Activated CD8-positive, alpha-beta T cell treated with anti-CD3 and anti-CD28 coated beads for 36 hours (primary cell): Measurements from ENCODE around the gene IL20. TPM values are rescaled to one million over a fixed set of nuclear protein-coding genes. Genes with fewer than 3 reads are reported as not detected.
"Not testable (repeated sequence)": the region's sequence is repeated elsewhere in the genome, so short reads cannot be mapped to it uniquely, and the experiment has no call there.

ENCODE experiments used
- ATAC-seq: fragments of 200-7000 bp; cut with Tn5 transposase; one replicate; pipeline ENCODE4 v1.10.0; 2021; ENCODE audit warnings: mild to moderate bottlenecking, moderate library complexity
- CTCF ChIA-PET: fragments of 350-600 bp; sonication (Branson Sonifier 250); formaldehyde crosslinking; loops from one replicate; lab custom pipeline; 2021; ENCODE audit warnings: antibody characterized with exemption; lab: Charles Lee
- POLR2A ChIA-PET: fragments of 350-600 bp; sonication (Branson Sonifier 250); formaldehyde crosslinking; loops from one replicate; lab custom pipeline; 2021; ENCODE audit warnings: antibody characterized with exemption; lab: Charles Lee
- DNase-seq: peaks from one replicate; pipeline ENCODE4 v3.0.0-alpha.2; 2020
- H3K27ac Mint-ChIP-seq: one replicate; pipeline ENCODE4 v1.8.0; 2021; ENCODE audit warnings: mild to moderate bottlenecking, mixed read lengths
- H3K27me3 Mint-ChIP-seq: one replicate; pipeline ENCODE4 v1.8.0; 2021; ENCODE audit warnings: mixed read lengths
- H3K36me3 Mint-ChIP-seq: one replicate; pipeline ENCODE4 v1.8.0; 2021; ENCODE audit warnings: low read depth, mixed read lengths
- H3K4me1 Mint-ChIP-seq: one replicate; pipeline ENCODE4 v1.8.0; 2021; ENCODE audit warnings: low read depth, mixed read lengths
- H3K4me3 Mint-ChIP-seq: one replicate; pipeline ENCODE4 v1.8.0; 2021; ENCODE audit warnings: mild to moderate bottlenecking, moderate library complexity, mixed read lengths
- H3K9me3 Mint-ChIP-seq: one replicate; pipeline ENCODE4 v1.8.0; 2021; ENCODE audit warnings: mixed read lengths
- intact Hi-C: fragments of 100-400 bp; cut with micrococcal nuclease; formaldehyde crosslinking; loops from one replicate; pipeline ENCODE4 v1.10.0; 2022
- total RNA-seq, 2 experiments: library from RNA; stranded (reverse); gene quantifications; one replicate each; pipeline ENCODE4 v1.2.3, GENCODE V29; 2021
- TF ChIP-seq, protein P1 (sequence below): fragments of 200-600 bp; IDR thresholded peaks from one replicate; pipeline ENCODE4 v1.8.0; 2022; ENCODE audit warnings: antibody characterized with exemption, mild to moderate bottlenecking

IL20 gene
- total RNA-seq, 2 experiments from 2014 or later = not detected

DNA sequence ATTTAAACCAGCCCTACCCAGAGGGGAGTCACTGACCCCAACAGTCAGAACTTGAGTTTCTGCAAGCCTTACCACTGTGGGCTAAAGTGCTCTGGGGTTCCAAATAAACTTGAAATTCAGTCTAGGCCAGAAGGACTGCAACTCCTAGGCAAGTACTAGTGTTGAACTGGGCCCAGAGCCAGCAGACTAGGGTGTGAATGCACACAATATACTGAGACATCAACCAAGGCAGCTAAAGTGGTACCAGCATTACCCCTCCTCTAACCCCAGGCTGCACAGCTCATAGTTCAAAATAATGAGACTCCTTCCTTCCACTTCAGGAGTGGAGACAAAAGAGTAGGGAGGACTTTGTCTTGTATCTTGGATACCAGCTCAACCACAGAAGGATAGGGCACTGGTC lies 18.9 kb upstream of the IL20 start:
- Mint-ChIP-seq H3K27ac (no peak overlapping the region), H3K4me3 (no peak overlapping the region), H3K27me3 (no peaks in the 10 kb centered on the region), H3K4me1 (no peaks in the 10 kb centered on the region), H3K9me3 (no peaks in the 10 kb centered on the region), H3K36me3 (no peaks in the 10 kb centered on the region)
- intact Hi-C loops = no loop called here
- DNase-seq (no peak), ATAC-seq (no peak)
- ChIA-PET CTCF (interaction anchor here (1.2 to 7.5 kb wide), 4 partner anchors 11 to 121 kb away, joined by 3 to 48 read pairs (median 9); no protein-coding TSS in a partner anchor), POLR2A (interaction anchor here (1.9 kb wide), 1 partner anchor 12 kb away, joined by 5 read pairs; no protein-coding TSS in a partner anchor)
- TF ChIP-seq, protein P1, sequence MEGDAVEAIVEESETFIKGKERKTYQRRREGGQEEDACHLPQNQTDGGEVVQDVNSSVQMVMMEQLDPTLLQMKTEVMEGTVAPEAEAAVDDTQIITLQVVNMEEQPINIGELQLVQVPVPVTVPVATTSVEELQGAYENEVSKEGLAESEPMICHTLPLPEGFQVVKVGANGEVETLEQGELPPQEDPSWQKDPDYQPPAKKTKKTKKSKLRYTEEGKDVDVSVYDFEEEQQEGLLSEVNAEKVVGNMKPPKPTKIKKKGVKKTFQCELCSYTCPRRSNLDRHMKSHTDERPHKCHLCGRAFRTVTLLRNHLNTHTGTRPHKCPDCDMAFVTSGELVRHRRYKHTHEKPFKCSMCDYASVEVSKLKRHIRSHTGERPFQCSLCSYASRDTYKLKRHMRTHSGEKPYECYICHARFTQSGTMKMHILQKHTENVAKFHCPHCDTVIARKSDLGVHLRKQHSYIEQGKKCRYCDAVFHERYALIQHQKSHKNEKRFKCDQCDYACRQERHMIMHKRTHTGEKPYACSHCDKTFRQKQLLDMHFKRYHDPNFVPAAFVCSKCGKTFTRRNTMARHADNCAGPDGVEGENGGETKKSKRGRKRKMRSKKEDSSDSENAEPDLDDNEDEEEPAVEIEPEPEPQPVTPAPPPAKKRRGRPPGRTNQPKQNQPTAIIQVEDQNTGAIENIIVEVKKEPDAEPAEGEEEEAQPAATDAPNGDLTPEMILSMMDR = no peak

DNA sequence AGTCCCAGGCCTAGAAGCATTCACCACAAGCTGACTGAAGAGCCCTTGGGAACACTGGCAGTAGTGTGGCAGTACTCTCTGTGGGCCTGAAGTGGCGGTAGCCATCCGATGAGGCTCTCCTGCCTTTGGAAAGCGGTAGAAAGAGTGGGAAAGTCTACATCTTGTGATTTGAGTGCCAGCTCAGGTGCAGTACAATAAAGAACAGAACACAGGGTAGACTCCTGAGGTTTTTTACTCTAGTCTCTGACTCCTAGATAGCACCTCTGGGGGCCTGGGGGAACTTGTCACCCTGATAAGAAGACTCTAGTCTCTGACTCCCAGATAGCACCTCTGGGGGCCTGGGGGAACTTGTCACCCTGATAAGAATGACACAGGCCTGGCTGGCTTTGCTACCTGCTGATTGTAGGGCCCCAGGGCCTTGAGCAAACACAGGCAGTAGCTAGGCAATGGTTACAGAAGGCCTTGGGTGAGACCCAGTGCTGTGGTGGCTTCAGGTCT lies 18.0 kb upstream of the IL20 start:
- DNase-seq (no peak), ATAC-seq (no peak)
- Mint-ChIP-seq H3K4me1 (no peaks in the 10 kb centered on the region), H3K27ac (no peak overlapping the region), H3K36me3 (no peaks in the 10 kb centered on the region), H3K4me3 (no peak overlapping the region), H3K27me3 (no peaks in the 10 kb centered on the region), H3K9me3 (no peaks in the 10 kb centered on the region)
- CTCF ChIA-PET = interaction anchor here (1.2 to 7.5 kb wide), 9 partner anchors 10 to 189 kb away, joined by 3 to 48 read pairs (median 4); no protein-coding TSS in a partner anchor
- TF ChIP-seq, protein P1 = no peak
- POLR2A ChIA-PET = interaction anchor here (0.9 kb wide), 1 partner anchor 160 kb away, joined by 4 read pairs; no protein-coding TSS in a partner anchor
- intact Hi-C loops = no loop called here

DNA sequence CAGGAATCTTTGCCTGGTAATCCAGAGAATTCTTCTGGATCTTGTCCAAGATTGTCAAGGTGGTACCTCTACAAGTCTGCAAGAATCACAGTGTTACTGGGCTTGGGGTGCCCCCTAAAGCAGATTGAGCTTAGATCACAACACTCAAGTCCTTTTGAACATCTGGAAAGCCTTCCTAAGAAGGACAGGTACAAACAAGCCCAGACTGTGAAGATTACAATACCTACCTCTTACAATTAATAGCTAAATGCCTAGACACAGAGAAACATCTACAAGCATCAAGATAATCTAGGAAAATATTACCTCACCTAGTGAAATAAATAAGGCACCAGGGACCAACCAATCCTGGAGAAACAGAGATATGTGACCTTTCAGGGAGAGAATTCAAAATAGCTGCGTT lies 17.5 kb upstream of the IL20 start:
- H3K27me3 Mint-ChIP-seq = no peaks in the 10 kb centered on the region
- intact Hi-C loops = no loop called here
- DNase-seq = no peak
- no peaks in the 10 kb centered on the region for H3K36me3 Mint-ChIP-seq
- no peak overlapping the region for H3K27ac Mint-ChIP-seq
- CTCF ChIA-PET = interaction anchor here (0.9 to 7.5 kb wide), 10 partner anchors 9 to 190 kb away, joined by 3 to 48 read pairs (median 4); no protein-coding TSS in a partner anchor
- no peak overlapping the region for H3K4me3 Mint-ChIP-seq
- H3K9me3 Mint-ChIP-seq = peaks cover under 1% of the 10 kb centered on the region
- H3K4me1 Mint-ChIP-seq = no peaks in the 10 kb centered on the region
- no peak for ATAC-seq
- TF ChIP-seq, protein P1 = no peak
- POLR2A ChIA-PET = no interaction called here

DNA sequence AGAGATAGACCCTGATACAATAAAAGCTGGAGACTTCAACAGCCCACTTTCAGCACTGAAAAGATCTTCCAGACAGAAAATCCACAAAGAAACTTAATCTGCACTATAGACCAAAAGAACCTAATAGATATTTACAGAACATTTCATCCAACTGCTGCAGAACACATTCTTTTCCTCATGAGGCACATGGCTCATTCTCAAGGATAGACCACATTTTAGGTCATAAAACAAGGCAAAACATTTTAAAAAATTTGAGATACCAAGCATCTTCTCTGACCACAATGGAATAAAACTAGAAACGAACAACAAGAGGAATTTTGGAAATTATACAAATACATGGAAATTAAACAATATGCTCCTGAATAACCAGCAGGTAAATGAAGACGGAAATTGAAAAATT lies 15.0 kb upstream of the IL20 start:
- TF ChIP-seq, protein P1 = no peak
- no peak for ATAC-seq
- POLR2A ChIA-PET = no interaction called here
- intact Hi-C loops = no loop called here
- Mint-ChIP-seq H3K36me3 (no peaks in the 10 kb centered on the region), H3K27ac (no peak overlapping the region), H3K4me1 (no peaks in the 10 kb centered on the region), H3K27me3 (no peaks in the 10 kb centered on the region), H3K9me3 (peaks cover 2% of the 10 kb centered on the region), H3K4me3 (no peak overlapping the region)
- DNase-seq = no peak
- CTCF ChIA-PET = interaction anchor here (1.0 to 1.8 kb wide), 3 partner anchors 15 to 187 kb away, joined by 3 to 7 read pairs (median 3); partner anchors contain the start of gene IL20

DNA sequence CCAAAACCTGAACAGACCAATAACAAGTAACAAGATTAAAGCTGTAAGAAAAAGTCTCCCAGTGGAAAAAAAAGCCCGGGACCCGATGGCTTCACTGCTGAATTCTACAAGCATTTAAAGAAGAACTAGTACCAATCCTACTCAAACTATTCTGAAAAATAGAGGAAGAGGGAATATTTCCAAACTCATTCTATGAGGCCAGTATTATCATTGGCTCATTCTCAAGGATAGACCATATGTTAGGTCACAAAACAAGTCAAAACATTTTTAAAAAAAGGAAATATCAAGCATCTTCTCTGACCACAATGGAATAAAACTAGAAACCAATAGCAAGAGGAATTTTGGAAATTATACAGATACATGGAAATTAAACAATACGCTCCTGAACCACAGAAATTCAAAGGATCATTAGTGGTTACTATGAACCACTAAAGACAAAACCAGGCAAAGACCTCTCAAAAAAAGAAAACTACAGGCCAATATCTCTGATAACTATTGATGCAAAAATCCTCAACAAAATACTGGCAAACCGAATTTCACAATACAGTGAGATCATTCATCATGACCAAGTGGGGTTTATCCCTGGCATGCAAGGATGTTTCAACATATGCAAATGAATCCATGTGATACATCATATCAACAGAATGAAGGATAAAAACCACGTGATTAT lies 13.9 kb upstream of the IL20 start:
- ChIA-PET POLR2A (no interaction called here), CTCF (interaction anchor here (0.7 to 1.8 kb wide), 4 partner anchors 14 to 188 kb away, joined by 3 to 7 read pairs (median 3); partner anchors contain the start of gene IL20)
- Mint-ChIP-seq H3K4me1 (no peaks in the 10 kb centered on the region), H3K36me3 (no peaks in the 10 kb centered on the region), H3K27me3 (no peaks in the 10 kb centered on the region), H3K27ac (no peak overlapping the region), H3K4me3 (no peak overlapping the region), H3K9me3 (peaks cover 2% of the 10 kb centered on the region)
- DNase-seq (no peak), ATAC-seq (no peak)
- TF ChIP-seq, protein P1 = no peak
- intact Hi-C loops = no loop called here

DNA sequence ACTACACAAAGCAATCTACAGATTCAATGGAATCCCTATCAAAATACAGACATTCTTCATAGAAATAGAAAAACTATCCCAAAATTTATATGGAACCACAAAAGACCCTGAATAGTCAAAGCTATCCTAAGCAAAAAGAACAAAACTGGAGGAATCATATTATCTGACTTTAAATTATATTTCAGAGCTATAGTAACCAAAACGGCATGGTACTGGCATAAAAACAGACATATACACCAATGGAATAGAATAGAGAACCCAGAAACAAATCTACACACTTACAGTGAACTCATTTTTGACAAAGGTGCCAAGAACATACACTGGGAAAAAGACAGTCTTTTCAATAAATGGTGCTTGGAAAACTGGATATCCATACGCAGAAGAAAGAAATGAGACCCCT lies 12.8 kb upstream of the IL20 start:
- POLR2A ChIA-PET = not testable (repeated sequence)

DNA sequence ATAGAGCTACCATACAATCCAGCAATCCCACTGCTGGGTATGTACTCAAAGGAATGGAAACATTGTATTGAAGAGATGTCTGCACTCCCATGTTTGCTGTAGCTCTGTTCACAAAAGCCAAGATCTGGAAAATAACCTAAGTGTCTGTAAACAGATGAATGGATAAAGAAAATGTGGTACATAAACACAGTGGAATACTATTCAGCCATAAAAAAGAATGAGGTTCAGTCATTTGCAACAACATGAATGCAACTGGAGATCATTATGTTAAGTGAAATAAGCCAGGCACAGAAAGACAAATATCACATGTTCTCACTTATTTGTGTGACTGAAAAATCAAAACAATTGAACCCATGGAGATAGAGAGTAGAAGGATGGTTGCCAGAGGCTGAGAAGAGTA lies 11.7 kb upstream of the IL20 start:
- POLR2A ChIA-PET, H3K27ac Mint-ChIP-seq, intact Hi-C loops, H3K4me1 Mint-ChIP-seq, H3K4me3 Mint-ChIP-seq, H3K27me3 Mint-ChIP-seq, ATAC-seq, H3K9me3 Mint-ChIP-seq, DNase-seq, H3K36me3 Mint-ChIP-seq: not testable (repeated sequence)
- CTCF ChIA-PET = interaction anchor here (1.0 to 7.7 kb wide), 4 partner anchors 9 to 44 kb away, joined by 3 to 46 read pairs (median 22); partner anchors contain the start of gene IL20

More for the DNA sequence above, 12.8 kb upstream of the IL20 start:
- H3K4me1 Mint-ChIP-seq, H3K36me3 Mint-ChIP-seq, H3K9me3 Mint-ChIP-seq, intact Hi-C loops, H3K27ac Mint-ChIP-seq, ATAC-seq, DNase-seq, H3K4me3 Mint-ChIP-seq, H3K27me3 Mint-ChIP-seq: not testable (repeated sequence)
- CTCF ChIA-PET = interaction anchor here (1.0 to 1.5 kb wide), 2 partner anchors 10 to 12 kb away, joined by 3 to 9 read pairs; partner anchors contain the start of gene IL20
